ENCODE data around the gene NEDD9. TPM values are rescaled to one million over a fixed set of nuclear protein-coding genes. Genes with fewer than 3 reads are reported as not detected.

NEDD9 gene
- total RNA-seq, 1 donor = 29.8 TPM

- peak overlapping the region; percentile 79 for H3K4me3 ChIP-seq (ENCODE audit: low read depth, low read length)
- DNase-seq (ENCODE audit: low read depth) = no peak
- no peak for TF ChIP-seq CTCF (IDR thresholded peaks at IDR 0.05; ENCODE audit: insufficient read depth, low read depth, low read length)
These were observed 2.0 kb downstream of the NEDD9 start for GRCh38 chr6:11230158-11231107.

GRCh38 chr6:11229655-11230046 is 2.8 kb downstream of the NEDD9 start:
- peak overlapping the region; percentile 79 for H3K4me3 ChIP-seq (ENCODE audit: low read depth, low read length)
- DNase-seq (ENCODE audit: low read depth) = peak; percentile 63
- no peak for TF ChIP-seq CTCF (IDR thresholded peaks at IDR 0.05; ENCODE audit: insufficient read depth, low read depth, low read length)

GRCh38 chr6:11228935-11229654 is 3.4 kb downstream of the NEDD9 start:
- H3K4me3 ChIP-seq (ENCODE audit: low read depth, low read length) = peak overlapping the region; percentile 79
- no peak for TF ChIP-seq CTCF (IDR thresholded peaks at IDR 0.05; ENCODE audit: insufficient read depth, low read depth, low read length)
- no peak for DNase-seq (ENCODE audit: low read depth)

GRCh38 chr6:11227698-11228097 is 4.8 kb downstream of the NEDD9 start:
- TF ChIP-seq CTCF (IDR thresholded peaks at IDR 0.05; ENCODE audit: insufficient read depth, low read depth, low read length) = no peak
- no peak overlapping the region for H3K4me3 ChIP-seq (ENCODE audit: low read depth, low read length)
- DNase-seq (ENCODE audit: low read depth) = no peak

- DNase-seq (ENCODE audit: low read depth) = no peak
- no peak overlapping the region for H3K4me3 ChIP-seq (ENCODE audit: low read depth, low read length)
- no peak for TF ChIP-seq CTCF (IDR thresholded peaks at IDR 0.05; ENCODE audit: insufficient read depth, low read depth, low read length)
These were observed 6.5 kb downstream of the NEDD9 start for GRCh38 chr6:11226005-11226404.

- H3K4me3 ChIP-seq (ENCODE audit: low read depth, low read length) = no peak overlapping the region
- no peak for DNase-seq (ENCODE audit: low read depth)
- TF ChIP-seq CTCF (IDR thresholded peaks at IDR 0.05; ENCODE audit: insufficient read depth, low read depth, low read length) = no peak
These were observed 7.5 kb downstream of the NEDD9 start for GRCh38 chr6:11224966-11225463.
